ENCODE measurements around the gene THSD8.

The THSD8 gene

GRCh38 chr19:12782174-12782423 lies 19.8 kb upstream of the THSD8 start:
- DNase-seq, result no peak

- DNase-seq, result peak; percentile 86
Observed at GRCh38 chr19:12782424-12783290, 19.2 kb upstream of the THSD8 start.

GRCh38 chr19:12783291-12783848 lies 18.5 kb upstream of the THSD8 start:
- DNase-seq, result peak; percentile 58

GRCh38 chr19:12783849-12784393 lies 17.9 kb upstream of the THSD8 start:
- no peak for DNase-seq

- DNase-seq, result no peak
Observed at GRCh38 chr19:12784394-12784870, 17.4 kb upstream of the THSD8 start.

GRCh38 chr19:12784871-12785430 lies 16.9 kb upstream of the THSD8 start:
- no peak for DNase-seq

GRCh38 chr19:12785431-12786031 lies 16.3 kb upstream of the THSD8 start:
- no peak for DNase-seq

GRCh38 chr19:12786141-12786870 lies 15.6 kb upstream of the THSD8 start:
- no peak for DNase-seq

- no peak for DNase-seq
Observed at GRCh38 chr19:12786952-12787351, 14.9 kb upstream of the THSD8 start.

GRCh38 chr19:12787458-12787857 lies 14.4 kb upstream of the THSD8 start:
- DNase-seq, result no peak

- DNase-seq, result no peak
Observed at GRCh38 chr19:12788042-12788681, 13.7 kb upstream of the THSD8 start.

- peak; percentile 43 for DNase-seq
Observed at GRCh38 chr19:12788682-12789097, 13.2 kb upstream of the THSD8 start.

GRCh38 chr19:12789098-12789903 lies 12.6 kb upstream of the THSD8 start:
- DNase-seq, result peak; percentile 49

GRCh38 chr19:12789904-12790619 lies 11.8 kb upstream of the THSD8 start:
- DNase-seq, result peak; percentile 93

GRCh38 chr19:12790628-12791344 lies 11.1 kb upstream of the THSD8 start:
- DNase-seq, result no peak

GRCh38 chr19:12791345-12792050 lies 10.4 kb upstream of the THSD8 start, which contains the start of gene JUNB:
Gene JUNB (plus strand): TSS chr19:12791486. CDS start chr19:12791772, 286 bp downstream.
- peak; percentile 93 for DNase-seq

- peak; percentile 67 for DNase-seq
Observed at GRCh38 chr19:12792051-12792852, 9.6 kb upstream of the THSD8 start.

GRCh38 chr19:12792853-12793289 lies 9.0 kb upstream of the THSD8 start:
- DNase-seq, result no peak

All from stimulated activated naive CD4-positive, alpha-beta T cell treated with Interleukin-2 at 50 U/mL for 16 hours (primary cell).